Measurements from ENCODE around the gene CIB4.

DNA sequence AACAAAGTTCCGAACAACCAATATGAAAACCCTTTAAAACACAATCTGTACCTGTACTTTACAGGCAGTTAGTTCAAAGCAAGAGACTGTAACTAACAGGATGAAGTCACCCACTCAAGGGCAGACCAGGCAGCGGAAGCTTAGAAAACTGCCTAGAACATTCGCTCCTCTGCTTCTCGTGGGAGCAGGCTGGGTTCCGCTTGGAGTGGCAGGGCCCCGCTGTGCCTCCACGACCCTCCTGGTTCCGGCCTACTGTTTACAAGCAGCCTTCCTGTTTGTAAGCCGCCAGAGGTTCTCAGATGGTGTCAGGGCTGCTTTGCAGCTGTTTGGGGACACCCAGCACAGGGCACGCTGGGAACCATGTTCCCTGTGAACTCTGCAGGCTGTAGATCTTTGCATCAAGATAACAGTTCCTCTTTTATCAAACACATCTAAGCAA lies 31.3 kb downstream of the CIB4 start:
- TF ChIP-seq, protein P1, sequence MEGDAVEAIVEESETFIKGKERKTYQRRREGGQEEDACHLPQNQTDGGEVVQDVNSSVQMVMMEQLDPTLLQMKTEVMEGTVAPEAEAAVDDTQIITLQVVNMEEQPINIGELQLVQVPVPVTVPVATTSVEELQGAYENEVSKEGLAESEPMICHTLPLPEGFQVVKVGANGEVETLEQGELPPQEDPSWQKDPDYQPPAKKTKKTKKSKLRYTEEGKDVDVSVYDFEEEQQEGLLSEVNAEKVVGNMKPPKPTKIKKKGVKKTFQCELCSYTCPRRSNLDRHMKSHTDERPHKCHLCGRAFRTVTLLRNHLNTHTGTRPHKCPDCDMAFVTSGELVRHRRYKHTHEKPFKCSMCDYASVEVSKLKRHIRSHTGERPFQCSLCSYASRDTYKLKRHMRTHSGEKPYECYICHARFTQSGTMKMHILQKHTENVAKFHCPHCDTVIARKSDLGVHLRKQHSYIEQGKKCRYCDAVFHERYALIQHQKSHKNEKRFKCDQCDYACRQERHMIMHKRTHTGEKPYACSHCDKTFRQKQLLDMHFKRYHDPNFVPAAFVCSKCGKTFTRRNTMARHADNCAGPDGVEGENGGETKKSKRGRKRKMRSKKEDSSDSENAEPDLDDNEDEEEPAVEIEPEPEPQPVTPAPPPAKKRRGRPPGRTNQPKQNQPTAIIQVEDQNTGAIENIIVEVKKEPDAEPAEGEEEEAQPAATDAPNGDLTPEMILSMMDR (IDR thresholded peaks at IDR 0.05): no peak
- TF ChIP-seq POLR2A (IDR thresholded peaks at IDR 0.05): no peak

All from vagina (tissue), 2 donors.